Loucy (cell line): ENCODE results near the gene SERF2.

Experiments
- EZH2phosphoT487 ChIP-seq: fragments of 200-600 bp; IDR thresholded peaks from 2 replicates; pipeline ENCODE4 v1.6.1; 2018; ENCODE audit warnings: antibody characterized with exemption, mild to moderate bottlenecking, moderate library complexity, borderline replicate concordance
- TF ChIP-seq, protein P1 (sequence below): fragments of 200-600 bp; sonication (generic); conservative IDR thresholded peaks from 2 replicates; pipeline ENCODE4 v1.5.1; 2014; ENCODE audit warnings: mild to moderate bottlenecking, antibody characterized with exemption, low read length

DNA sequence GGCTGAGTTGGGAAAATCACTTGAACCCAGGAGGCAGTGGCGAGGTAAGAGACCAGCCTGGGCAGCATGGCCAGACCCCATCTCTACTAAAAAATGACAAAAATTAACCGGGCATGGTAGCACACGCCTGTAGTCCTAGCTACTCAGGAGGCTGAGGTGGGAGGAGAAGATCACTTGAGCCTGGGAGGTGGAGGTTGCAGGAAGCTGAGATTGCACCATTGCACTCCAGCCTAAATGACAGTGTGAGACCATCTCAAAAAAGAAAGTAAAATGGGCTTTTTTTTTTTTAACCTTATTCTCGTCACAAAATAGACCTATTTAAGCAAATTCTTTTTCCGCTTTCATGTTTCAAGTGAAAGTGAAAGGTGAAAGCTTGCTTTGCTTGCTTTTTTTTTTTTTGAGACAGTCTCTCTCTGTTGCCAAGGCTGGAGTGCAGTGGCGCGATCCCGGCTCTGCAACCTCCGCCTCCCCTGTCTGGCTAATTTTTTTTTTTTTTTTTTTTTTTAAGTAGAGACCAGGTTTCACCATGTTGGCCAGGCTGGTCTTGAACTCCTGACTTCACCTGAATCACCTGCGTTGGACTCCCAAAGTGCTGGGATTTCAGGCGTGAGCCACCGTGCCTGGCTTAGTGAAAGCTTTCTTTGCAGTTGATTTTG is 42.3 kb upstream of the SERF2 start:
- TF ChIP-seq, protein P1, sequence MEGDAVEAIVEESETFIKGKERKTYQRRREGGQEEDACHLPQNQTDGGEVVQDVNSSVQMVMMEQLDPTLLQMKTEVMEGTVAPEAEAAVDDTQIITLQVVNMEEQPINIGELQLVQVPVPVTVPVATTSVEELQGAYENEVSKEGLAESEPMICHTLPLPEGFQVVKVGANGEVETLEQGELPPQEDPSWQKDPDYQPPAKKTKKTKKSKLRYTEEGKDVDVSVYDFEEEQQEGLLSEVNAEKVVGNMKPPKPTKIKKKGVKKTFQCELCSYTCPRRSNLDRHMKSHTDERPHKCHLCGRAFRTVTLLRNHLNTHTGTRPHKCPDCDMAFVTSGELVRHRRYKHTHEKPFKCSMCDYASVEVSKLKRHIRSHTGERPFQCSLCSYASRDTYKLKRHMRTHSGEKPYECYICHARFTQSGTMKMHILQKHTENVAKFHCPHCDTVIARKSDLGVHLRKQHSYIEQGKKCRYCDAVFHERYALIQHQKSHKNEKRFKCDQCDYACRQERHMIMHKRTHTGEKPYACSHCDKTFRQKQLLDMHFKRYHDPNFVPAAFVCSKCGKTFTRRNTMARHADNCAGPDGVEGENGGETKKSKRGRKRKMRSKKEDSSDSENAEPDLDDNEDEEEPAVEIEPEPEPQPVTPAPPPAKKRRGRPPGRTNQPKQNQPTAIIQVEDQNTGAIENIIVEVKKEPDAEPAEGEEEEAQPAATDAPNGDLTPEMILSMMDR = no peak
- TF ChIP-seq EZH2phosphoT487 = no peak
